GM12892 (cell line): Measurements from ENCODE around the gene GABPB1.

Experiments
- DNase-seq: peaks from one replicate; pipeline ENCODE4 v3.0.0; 2011; ENCODE audit not compliant: insufficient read length
- FAIRE-seq: peaks from 2 replicates; lab custom pipeline; 2011; peaks lifted over from hg19 to GRCh38; lab: Jason Lieb, UNC
- POLR2A ChIP-seq: IDR thresholded peaks from 2 replicates; pipeline ENCODE4 v1.6.1; 2011; ENCODE audit warnings: low read depth, low read length, control low read depth
- POLR2AphosphoS5 ChIP-seq: IDR thresholded peaks from 2 replicates; pipeline ENCODE4 v1.6.1; 2011; ENCODE audit warnings: low read depth, low read length, control low read depth
- TAF1 ChIP-seq: IDR thresholded peaks from 2 replicates; pipeline ENCODE4 v1.6.1; 2011; ENCODE audit warnings: low read depth, mild to moderate bottlenecking, control low read depth, low read length, borderline replicate concordance

The GABPB1 gene

DNA sequence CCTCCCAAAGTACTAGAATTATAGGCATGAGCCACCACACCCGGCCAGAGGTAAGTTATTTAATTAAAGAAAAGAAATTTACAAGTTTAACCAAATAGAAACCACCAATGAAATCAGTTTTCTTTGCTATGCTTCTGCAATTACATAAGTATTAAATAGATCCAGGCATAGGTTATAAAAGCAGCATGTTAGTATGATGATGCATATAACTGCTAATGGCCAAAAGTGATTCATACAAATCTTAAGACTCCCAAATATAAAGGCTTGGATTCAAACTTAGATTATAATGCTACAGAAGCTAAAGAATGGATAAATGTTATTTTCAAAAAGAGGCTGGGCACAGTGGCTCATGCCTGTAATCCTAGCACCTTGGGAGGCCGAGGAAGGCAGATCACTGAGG, 56.7 kb downstream of the GABPB1 start:
- FAIRE-seq (no peak), DNase-seq (no peak)
- TF ChIP-seq POLR2AphosphoS5 (no peak), TAF1 (no peak), POLR2A (no peak)

- FAIRE-seq (no peak), DNase-seq (no peak)
- TF ChIP-seq TAF1 (no peak), POLR2A (no peak)
Observed at GRCh38 chr15:50295966-50296365, 59.0 kb downstream of the GABPB1 start.

- TF ChIP-seq TAF1 (no peak), POLR2AphosphoS5 (no peak), POLR2A (no peak)
- DNase-seq (no peak), FAIRE-seq (no peak)
Observed at GRCh38 chr15:50289749-50290148, 65.2 kb downstream of the GABPB1 start.

DNA sequence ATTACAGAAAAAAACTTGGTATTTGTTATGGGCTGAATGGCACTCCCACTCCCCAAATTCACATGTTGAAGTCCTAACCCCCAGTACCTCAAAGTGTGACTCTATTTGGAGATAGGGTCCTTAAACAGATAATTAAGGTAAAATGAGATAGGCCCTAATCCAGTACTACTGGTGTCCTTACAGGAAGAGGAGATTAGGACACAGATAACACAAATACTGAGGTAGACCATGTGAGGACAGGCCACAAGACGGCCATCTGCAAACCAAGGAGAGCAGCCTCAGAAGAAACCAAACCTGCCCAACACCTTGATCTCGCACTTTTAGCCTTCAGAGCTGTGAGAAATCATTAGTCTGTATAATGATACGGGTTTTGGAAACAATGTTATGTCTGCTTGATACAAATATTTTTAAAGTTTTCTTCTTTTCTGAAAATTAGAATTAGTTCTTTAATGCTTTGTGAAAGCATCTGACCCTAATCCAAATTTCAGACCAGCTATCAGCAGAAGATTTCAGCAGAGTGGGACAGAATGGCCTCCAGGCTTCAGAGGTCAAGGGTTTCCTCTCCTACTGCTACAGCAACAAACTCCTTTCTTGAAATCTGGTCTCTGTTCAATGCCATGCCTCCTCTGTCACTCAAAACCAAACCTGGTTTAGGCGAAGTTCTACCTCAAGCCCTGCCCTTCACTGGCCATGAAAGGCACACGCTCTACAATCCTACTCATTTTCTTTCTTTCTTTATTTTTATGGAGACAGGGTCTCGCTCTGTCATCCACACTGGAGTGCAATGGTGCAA, 67.5 kb downstream of the GABPB1 start:
- DNase-seq (no peak), FAIRE-seq (no peak)
- TF ChIP-seq POLR2AphosphoS5: no peak
- no peak for TF ChIP-seq TAF1
- no peak for TF ChIP-seq POLR2A

DNA sequence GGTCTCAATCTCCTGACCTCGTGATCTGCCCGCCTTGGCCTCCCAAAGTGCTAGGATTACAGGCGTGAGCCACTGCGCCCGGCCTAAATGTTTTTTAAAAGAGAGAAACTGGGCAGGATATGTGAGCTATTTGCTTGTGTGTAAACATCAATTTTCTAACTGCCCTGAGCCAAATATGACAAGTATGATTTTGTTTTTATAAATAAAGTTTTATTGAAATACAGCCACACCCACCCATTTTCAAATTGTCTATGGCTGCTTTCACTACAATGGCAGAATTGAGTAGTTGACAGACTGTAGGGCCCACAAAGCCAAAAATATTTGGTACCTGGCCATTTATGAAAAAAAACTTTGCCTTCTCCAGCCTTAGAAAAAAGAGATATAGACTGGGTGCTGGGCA, 73.6 kb downstream of the GABPB1 start:
- TF ChIP-seq POLR2A (no peak), POLR2AphosphoS5 (no peak), TAF1 (no peak)
- DNase-seq: no peak
- no peak for FAIRE-seq

DNA sequence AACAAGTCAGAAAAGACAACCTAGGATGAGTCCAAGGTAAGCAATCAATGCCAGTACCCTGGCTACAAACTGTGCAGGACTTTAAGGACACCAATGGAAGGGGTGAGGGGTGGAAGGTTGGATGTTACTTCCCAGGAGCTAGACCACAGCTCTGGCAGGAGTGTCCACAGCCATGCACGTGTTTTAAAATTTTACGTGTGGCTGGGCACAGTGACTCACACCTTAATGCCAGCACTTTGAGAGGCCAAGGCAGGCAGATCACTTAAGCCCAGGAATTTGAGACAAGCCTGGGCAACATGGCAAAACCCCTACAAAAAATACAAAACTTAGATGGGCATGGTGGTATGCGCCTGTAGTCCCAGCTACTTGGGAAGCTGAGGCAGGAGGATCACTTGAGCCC, 74.7 kb downstream of the GABPB1 start:
- DNase-seq: no peak
- TF ChIP-seq POLR2AphosphoS5 (no peak), TAF1 (no peak), POLR2A (no peak)
- no peak for FAIRE-seq

GRCh38 chr15:50278496-50278895, 76.5 kb downstream of the GABPB1 start:
- DNase-seq: no peak
- no peak for FAIRE-seq
- TF ChIP-seq POLR2AphosphoS5 (no peak), POLR2A (no peak), TAF1 (no peak)

DNA sequence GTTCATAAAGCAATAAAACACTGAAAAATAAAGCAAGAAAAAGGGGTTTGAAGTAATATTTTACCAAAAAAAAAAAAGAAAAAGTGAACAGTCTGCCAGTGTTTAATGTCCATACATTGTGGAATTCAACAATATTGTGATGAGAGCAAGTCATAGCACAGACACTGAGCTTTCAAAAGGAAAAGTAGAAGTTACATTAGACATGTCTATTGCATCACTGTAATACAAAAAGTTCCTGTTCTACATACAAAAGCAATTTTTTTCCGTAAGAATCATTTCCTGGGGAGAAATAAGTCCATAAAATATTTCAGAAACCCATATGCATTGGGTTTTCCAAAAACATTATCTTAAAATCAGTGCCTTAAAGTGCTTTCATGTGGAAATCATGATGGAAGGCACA, 77.6 kb downstream of the GABPB1 start:
- TF ChIP-seq POLR2AphosphoS5: no peak
- TF ChIP-seq POLR2A: no peak
- no peak for TF ChIP-seq TAF1
- no peak for DNase-seq
- no peak for FAIRE-seq

DNA sequence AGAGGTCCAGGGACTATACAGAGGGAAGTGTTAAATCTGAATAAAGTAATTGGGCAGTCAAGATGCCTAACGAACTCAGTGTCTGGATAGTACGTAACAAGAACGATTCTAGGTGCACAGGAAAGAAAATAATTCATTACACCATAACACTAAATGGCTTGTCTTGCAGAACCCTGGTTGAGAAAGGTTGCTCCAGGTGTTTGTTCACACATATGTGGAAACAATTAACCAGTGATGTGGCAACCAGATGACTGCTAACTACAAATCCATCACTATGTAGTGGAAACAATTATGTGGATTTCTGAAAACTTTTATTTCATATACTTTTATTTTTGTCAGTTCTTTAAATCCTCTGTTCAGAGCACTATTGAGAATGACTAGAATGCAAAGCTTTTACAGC, 79.1 kb downstream of the GABPB1 start:
- TF ChIP-seq POLR2A (no peak), TAF1 (no peak), POLR2AphosphoS5 (no peak)
- DNase-seq (no peak), FAIRE-seq (no peak)

GRCh38 chr15:50275091-50275490, 79.9 kb downstream of the GABPB1 start:
- FAIRE-seq: no peak
- TF ChIP-seq POLR2AphosphoS5 (no peak), POLR2A (no peak), TAF1 (no peak)
- no peak for DNase-seq

- FAIRE-seq (no peak), DNase-seq (no peak)
- TF ChIP-seq POLR2A (no peak), POLR2AphosphoS5 (no peak), TAF1 (no peak)
Observed at GRCh38 chr15:50267577-50267976, 87.4 kb downstream of the GABPB1 start.

DNA sequence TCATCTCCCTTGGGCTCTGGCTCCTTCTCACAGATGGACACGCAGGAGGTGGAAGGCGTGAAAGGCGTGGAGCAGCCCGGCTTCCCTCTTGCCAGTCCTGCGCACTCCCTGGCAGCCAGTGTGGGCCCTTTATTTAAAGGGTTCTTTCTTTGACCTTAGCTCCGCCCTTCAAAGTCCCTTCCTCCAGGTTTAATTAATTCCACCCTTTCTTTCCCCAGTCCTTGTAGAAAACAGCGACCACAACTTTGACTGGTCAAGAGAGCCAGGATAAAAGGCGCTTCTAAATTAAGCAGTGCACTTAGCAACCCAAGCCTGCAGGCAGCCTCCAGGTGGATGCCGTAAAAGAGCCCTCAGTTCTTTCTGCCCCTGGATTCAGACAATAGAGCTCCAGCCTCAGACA, 89.4 kb downstream of the GABPB1 start, which contains the start of gene HDC:
Gene HDC, minus strand, starts transcription at position 107 of the 400 bp plus-strand sequence. Its CDS starts 103 bp downstream, at position 4.
- FAIRE-seq (no peak), DNase-seq (no peak)
- TF ChIP-seq TAF1 (no peak), POLR2A (no peak), POLR2AphosphoS5 (no peak)
